ENCODE measurements around the gene PRKCI.
"Not testable (repeated sequence)": the region's sequence is repeated elsewhere in the genome, so short reads cannot be mapped to it uniquely, and the experiment has no call there.

The PRKCI gene

DNA sequence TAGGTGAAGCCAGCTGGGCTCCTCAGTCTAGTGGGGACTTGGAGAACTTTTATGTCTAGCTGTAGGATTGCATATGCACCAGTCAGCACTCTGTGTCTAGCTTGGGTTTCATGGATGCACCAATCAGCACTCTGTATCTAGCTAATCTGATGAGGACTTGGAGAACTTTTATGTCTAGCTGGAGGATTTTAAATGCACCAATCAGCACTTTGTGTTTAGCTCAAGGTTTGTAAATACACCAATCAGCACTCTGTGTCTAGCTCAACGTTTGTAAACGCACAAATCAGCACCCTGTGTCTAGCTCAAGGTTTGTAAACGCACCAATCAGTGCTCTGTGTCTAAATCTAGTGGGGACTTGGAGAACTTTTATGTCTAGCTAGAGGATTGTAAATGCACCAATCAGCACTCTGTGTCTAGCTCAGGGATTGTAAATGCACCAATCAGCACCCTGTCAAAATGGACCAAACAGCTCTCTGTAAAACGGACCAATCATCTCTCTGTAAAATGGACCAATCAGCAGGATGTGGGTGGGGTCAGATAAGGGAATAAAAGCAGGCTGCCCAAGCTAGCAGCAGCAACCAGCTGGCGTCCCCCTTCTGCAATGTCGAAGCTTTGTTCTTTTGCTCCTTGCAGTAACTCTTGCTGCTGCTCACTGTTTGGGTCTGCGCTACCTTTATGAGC lies 105.8 kb downstream of the PRKCI start:
- not testable (repeated sequence) for H3K9me3 ChIP-seq (replicated peaks; ENCODE audit: low read length); H3K9ac ChIP-seq (ENCODE audit: low read depth, low read length); H3K4me1 ChIP-seq (ENCODE audit: control insufficient read depth, insufficient read depth, low read length)

DNA sequence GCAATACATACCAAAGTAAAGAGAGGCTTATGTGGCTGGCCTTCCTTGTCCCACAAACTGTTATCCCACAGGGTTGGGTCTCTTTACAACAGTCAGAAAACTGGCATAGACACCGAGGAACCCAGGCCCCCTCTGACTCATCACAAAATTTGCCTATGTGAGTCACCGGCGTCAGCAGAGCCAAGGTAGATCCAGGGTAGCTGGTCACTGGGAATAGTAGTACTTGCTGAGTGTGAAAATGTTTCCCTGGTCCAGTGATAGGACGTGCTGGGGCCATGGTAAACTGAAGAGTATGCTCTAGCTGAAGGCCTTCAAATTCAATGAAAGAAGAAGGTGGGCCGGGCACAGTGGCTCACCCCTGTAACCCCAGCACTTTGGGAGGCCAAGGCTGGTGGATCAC lies 108.1 kb downstream of the PRKCI start:
- no peak overlapping the region for H3K4me3 ChIP-seq (ENCODE audit: low read length)
- no peaks in the 10 kb centered on the region for H3K9me3 ChIP-seq (replicated peaks; ENCODE audit: low read length)
- H3K4me2 ChIP-seq (ENCODE audit: low read length), result no peak overlapping the region
- no peak overlapping the region for H3K9ac ChIP-seq (ENCODE audit: low read depth, low read length)
- peaks cover 5% of the 10 kb centered on the region for H3K4me1 ChIP-seq (ENCODE audit: control insufficient read depth, insufficient read depth, low read length)
- H3K27me3 ChIP-seq (ENCODE audit: control insufficient read depth, insufficient read depth, low read length), result no peaks in the 10 kb centered on the region
- H3K36me3 ChIP-seq (ENCODE audit: insufficient read depth, low read length), result no peaks in the 10 kb centered on the region

More for the DNA sequence above, 105.8 kb downstream of the PRKCI start:
- H3K27me3 ChIP-seq (ENCODE audit: control insufficient read depth, insufficient read depth, low read length); H3K36me3 ChIP-seq (ENCODE audit: insufficient read depth, low read length); H3K4me2 ChIP-seq (ENCODE audit: low read length); H3K4me3 ChIP-seq (ENCODE audit: low read length): not testable (repeated sequence)

DNA sequence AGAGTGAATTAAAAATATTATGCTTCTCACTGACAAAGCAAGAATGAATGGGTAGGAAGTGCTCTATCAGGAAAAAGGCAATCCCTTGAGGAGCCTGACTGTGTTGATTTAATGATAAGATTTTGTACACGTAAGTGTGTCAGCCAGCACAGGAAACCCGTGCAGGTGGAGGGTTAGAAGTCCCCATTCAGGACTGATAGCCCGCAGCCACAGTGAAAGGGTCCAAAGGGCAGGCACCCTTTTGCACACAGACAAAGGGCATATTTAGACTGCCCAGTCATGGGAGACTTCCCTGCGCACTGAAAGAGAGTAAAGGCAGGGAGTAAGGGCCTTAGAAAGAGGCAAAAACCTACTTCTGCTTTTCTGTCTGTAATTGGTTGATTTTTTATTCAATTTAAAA lies 108.9 kb downstream of the PRKCI start:
- no peak overlapping the region for H3K4me3 ChIP-seq (ENCODE audit: low read length)
- H3K4me2 ChIP-seq (ENCODE audit: low read length), result no peak overlapping the region
- peaks cover 5% of the 10 kb centered on the region for H3K4me1 ChIP-seq (ENCODE audit: control insufficient read depth, insufficient read depth, low read length)
- no peaks in the 10 kb centered on the region for H3K27me3 ChIP-seq (ENCODE audit: control insufficient read depth, insufficient read depth, low read length)
- H3K9me3 ChIP-seq (replicated peaks; ENCODE audit: low read length), result no peaks in the 10 kb centered on the region
- no peaks in the 10 kb centered on the region for H3K36me3 ChIP-seq (ENCODE audit: insufficient read depth, low read length)
- no peak overlapping the region for H3K9ac ChIP-seq (ENCODE audit: low read depth, low read length)

DNA sequence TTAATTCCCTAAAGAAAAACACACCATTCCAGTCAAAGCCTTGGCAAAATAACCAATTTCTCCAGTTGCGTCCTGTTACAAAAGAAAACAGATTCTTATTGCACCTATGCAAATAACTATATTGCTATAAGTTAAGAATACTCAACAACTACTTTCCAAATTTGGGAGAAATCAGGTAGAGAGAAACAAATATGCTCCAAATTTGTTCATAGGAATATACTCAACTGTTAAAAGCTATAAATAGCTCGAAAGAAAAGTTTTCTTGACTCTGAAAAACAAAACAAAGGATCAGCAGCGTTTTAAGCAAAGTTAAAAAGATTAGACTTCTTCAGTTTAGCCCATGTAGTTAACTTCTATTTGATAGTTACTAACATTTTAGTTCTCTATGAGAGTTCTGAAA lies 115.2 kb downstream of the PRKCI start:
- Histone ChIP-seq H3K4me3 (ENCODE audit: low read length) (no peak overlapping the region), H3K4me1 (ENCODE audit: control insufficient read depth, insufficient read depth, low read length) (no peaks in the 10 kb centered on the region), H3K36me3 (ENCODE audit: insufficient read depth, low read length) (no peaks in the 10 kb centered on the region), H3K9ac (ENCODE audit: low read depth, low read length) (no peak overlapping the region), H3K4me2 (ENCODE audit: low read length) (no peak overlapping the region), H3K27me3 (ENCODE audit: control insufficient read depth, insufficient read depth, low read length) (no peaks in the 10 kb centered on the region), H3K9me3 (replicated peaks; ENCODE audit: low read length) (no peaks in the 10 kb centered on the region)

DNA sequence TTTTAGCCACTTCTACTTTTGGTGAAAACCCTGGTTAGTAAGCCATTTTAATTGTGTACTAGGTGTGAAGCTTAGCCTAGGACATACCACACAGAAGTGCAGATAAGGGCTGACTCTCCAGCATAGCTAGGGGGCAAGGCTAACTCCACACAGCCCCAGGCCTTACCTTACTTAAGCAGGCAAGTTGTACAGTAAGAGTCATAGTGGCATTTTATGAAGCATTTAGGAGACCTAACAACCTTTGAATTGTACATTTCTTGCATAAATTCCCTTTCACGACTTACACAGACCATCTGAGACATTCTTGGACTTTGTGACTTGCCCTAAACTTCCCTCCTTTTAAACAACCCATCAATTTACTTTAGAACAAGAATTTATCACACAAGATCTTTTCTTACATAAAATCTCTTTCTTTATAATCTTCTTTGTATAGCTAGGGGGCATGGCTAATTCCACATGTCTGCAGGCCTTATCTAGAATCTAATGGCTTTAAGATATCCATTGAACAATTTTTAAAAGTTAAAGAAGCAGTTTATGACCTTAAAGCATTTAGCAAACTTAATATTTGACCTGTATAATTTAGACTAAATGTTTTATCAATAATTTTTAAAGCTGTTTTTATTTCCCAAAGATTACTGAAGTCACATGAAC lies 116.6 kb downstream of the PRKCI start:
- H3K4me3 ChIP-seq (ENCODE audit: low read length), result no peak overlapping the region
- H3K27me3 ChIP-seq (ENCODE audit: control insufficient read depth, insufficient read depth, low read length), result no peaks in the 10 kb centered on the region
- H3K4me2 ChIP-seq (ENCODE audit: low read length), result no peak overlapping the region
- H3K36me3 ChIP-seq (ENCODE audit: insufficient read depth, low read length), result no peaks in the 10 kb centered on the region
- no peaks in the 10 kb centered on the region for H3K4me1 ChIP-seq (ENCODE audit: control insufficient read depth, insufficient read depth, low read length)
- no peaks in the 10 kb centered on the region for H3K9me3 ChIP-seq (replicated peaks; ENCODE audit: low read length)
- no peak overlapping the region for H3K9ac ChIP-seq (ENCODE audit: low read depth, low read length)

DNA sequence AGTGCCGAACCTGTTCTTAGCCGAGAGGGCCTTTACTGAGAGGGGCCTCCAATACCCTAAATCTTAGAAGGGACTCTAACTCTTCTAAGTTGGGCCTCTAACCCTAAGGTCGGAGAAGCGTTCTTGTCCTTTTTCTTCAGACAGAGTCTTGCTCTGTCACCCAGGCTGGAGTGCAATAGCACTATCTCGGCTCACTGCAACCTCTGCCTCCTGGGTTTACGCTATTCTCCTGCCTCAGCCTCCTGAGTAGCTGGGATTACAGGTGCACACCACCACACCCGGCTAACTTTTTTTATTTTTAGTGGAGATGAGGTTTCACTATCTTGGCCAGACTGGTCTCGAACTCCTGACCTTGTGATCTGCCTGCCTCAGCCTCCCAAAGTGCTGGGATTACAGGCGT lies 120.0 kb downstream of the PRKCI start:
- not testable (repeated sequence) for H3K4me2 ChIP-seq (ENCODE audit: low read length); H3K36me3 ChIP-seq (ENCODE audit: insufficient read depth, low read length); H3K4me1 ChIP-seq (ENCODE audit: control insufficient read depth, insufficient read depth, low read length); H3K27me3 ChIP-seq (ENCODE audit: control insufficient read depth, insufficient read depth, low read length); H3K9me3 ChIP-seq (replicated peaks; ENCODE audit: low read length); H3K9ac ChIP-seq (ENCODE audit: low read depth, low read length); H3K4me3 ChIP-seq (ENCODE audit: low read length)

DNA sequence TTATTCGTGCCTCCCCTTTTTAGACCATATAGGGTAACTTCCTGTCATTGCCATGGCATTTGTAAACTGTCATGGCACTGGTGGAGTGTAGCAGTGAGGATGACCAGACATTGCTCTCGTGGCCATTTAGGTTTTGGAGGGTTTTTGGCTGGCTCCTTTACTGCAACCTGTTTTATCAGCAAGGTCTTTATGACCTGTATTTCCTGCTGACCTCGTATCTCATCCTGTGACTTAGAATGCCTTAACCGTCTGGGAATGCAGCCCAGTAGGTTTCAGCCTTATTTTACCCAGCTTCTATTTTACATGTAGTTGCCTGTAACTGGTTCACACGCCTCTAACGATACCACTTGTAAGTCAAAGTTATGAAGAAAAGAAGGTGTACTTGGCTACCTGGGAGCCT lies 121.6 kb downstream of the PRKCI start:
- H3K4me1 ChIP-seq (ENCODE audit: control insufficient read depth, insufficient read depth, low read length); H3K9ac ChIP-seq (ENCODE audit: low read depth, low read length); H3K9me3 ChIP-seq (replicated peaks; ENCODE audit: low read length); H3K27me3 ChIP-seq (ENCODE audit: control insufficient read depth, insufficient read depth, low read length); H3K36me3 ChIP-seq (ENCODE audit: insufficient read depth, low read length); H3K4me2 ChIP-seq (ENCODE audit: low read length); H3K4me3 ChIP-seq (ENCODE audit: low read length): not testable (repeated sequence)

DNA sequence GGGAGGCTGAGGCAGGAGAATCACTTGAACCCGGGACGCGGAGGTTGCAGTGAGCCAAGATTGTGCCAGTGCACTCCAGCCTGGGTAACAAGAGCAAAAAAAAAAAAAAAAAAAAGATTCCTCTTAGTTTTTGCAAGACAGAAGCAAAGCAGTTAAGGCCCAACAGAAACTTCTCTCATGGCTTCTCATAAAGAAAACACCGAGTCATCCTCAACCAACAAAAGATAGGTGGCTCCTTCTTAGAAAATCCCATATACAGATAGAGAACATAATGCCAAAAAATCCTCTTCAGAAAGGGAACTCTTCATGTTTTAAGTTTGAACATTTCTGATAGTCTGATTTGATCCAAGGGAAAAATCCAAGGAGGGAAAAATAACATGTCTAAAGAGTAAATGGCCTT lies 122.7 kb downstream of the PRKCI start:
- Histone ChIP-seq H3K4me3 (ENCODE audit: low read length) (no peak overlapping the region), H3K9me3 (replicated peaks; ENCODE audit: low read length) (no peaks in the 10 kb centered on the region), H3K4me2 (ENCODE audit: low read length) (no peak overlapping the region), H3K4me1 (ENCODE audit: control insufficient read depth, insufficient read depth, low read length) (peaks cover 5% of the 10 kb centered on the region), H3K36me3 (ENCODE audit: insufficient read depth, low read length) (no peaks in the 10 kb centered on the region), H3K9ac (ENCODE audit: low read depth, low read length) (no peak overlapping the region), H3K27me3 (ENCODE audit: control insufficient read depth, insufficient read depth, low read length) (no peaks in the 10 kb centered on the region)

DNA sequence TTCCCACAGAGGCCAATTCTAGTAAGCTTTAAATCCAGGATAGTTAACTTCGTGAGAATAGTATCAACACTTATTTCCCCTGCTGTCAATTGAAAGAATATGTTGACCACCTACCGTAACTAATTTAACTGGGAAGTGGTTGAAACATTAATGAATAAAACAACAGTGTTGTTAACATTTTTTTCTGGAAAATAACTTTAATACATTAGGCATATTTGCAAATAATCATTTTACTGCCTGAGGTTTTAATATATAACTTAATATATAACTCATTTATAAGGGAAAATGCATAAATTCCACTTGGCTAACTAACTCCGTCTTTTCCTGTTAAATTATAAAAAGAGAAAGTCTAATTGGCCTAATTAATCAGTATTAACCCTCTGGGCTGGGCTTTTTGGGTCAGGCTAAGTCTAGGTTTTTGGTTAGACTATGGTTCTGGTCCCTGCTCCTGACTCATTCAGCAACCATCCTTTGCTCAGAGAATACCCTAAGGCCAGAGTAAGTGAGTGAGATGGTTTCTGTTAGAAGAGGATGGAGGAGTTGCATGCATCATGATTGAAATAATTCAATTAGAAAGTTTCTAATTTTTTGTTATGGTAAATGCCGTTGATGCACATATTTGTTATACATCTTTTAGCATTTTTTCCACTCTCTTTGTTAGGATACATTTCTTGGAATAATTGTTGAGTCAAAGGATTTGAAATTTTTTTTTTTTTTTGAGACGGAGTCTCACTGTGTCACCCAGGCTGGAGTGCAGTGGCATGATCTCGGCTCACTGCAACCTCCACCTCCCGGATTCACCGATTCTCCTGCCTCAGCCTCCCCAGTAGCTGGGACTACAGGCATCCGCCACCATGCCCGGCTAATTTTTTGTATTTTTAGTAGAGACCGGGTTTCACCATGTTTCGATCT lies 124.5 kb downstream of the PRKCI start:
- no peak overlapping the region for H3K4me3 ChIP-seq (ENCODE audit: low read length)
- no peaks in the 10 kb centered on the region for H3K9me3 ChIP-seq (replicated peaks; ENCODE audit: low read length)
- H3K9ac ChIP-seq (ENCODE audit: low read depth, low read length), result no peak overlapping the region
- no peak overlapping the region for H3K4me2 ChIP-seq (ENCODE audit: low read length)
- H3K4me1 ChIP-seq (ENCODE audit: control insufficient read depth, insufficient read depth, low read length), result peaks cover 5% of the 10 kb centered on the region
- no peaks in the 10 kb centered on the region for H3K36me3 ChIP-seq (ENCODE audit: insufficient read depth, low read length)
- H3K27me3 ChIP-seq (ENCODE audit: control insufficient read depth, insufficient read depth, low read length), result no peaks in the 10 kb centered on the region

DNA sequence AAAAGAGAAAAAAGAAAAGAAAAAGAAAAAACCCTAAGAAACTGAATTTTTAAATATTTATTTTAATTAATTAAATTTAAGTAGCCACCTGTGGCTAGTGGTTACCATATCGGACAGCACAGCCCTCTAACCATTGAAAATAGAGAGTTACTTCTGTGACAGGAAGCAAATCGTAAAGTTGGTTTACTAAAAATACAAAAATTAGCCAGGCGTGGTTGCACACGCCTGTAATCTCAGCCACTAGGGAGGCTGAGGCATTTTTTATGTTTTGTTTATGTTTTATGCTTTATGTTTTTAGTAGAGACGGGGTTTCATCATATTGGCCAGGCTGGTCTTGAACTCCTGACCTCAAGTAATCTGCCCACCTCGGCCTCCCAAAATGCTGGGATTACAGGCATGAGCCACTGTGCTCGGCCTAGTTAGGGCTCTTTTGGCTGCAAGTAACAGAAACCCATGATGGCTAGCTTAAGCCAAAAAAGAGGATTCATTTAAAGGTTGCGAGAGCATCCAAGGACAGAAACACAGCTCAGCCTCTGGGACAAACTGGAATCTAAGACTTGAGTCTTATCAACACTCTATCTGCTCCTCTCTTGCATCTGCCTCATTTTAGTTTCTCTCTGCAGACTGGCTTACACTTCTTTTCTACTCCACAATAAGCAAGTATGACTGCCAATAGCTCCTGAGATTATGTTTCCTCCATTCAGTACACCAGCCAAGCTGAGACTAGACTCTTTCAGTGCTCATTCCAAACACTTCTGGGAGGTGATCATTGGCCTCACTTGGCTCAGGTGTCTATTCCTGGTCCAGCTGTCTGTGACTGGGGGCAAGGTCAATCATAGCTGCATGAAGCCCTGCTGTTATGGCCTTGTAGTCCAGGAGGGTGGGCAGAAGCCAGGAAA lies 128.5 kb downstream of the PRKCI start:
- Histone ChIP-seq H3K27me3 (ENCODE audit: control insufficient read depth, insufficient read depth, low read length) (no peaks in the 10 kb centered on the region), H3K4me2 (ENCODE audit: low read length) (no peak overlapping the region), H3K9me3 (replicated peaks; ENCODE audit: low read length) (no peaks in the 10 kb centered on the region), H3K4me1 (ENCODE audit: control insufficient read depth, insufficient read depth, low read length) (peaks cover 7% of the 10 kb centered on the region), H3K4me3 (ENCODE audit: low read length) (no peak overlapping the region), H3K9ac (ENCODE audit: low read depth, low read length) (no peak overlapping the region), H3K36me3 (ENCODE audit: insufficient read depth, low read length) (no peaks in the 10 kb centered on the region)

DNA sequence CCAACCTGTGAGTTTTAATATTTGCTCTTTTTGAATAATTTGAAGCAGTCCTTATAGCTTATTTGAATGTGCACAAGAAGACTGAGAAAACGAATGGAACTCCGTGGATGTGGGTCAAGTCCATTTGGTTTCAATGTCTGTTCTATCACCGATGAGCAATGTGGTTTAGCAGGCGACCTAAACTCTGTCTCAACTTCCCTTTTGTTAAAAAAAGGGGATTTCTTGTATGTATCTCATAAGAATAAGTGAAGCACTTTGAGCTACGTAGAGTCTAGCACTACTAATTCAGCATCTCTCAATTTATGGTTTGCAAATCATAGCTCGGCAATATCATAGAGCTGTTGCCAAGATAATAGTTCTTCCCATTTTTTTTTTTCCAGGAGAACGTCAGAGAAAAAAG lies 130.7 kb downstream of the PRKCI start:
- Histone ChIP-seq H3K36me3 (ENCODE audit: insufficient read depth, low read length) (no peaks in the 10 kb centered on the region), H3K4me3 (ENCODE audit: low read length) (no peak overlapping the region), H3K9me3 (replicated peaks; ENCODE audit: low read length) (no peaks in the 10 kb centered on the region), H3K27me3 (ENCODE audit: control insufficient read depth, insufficient read depth, low read length) (no peaks in the 10 kb centered on the region), H3K4me2 (ENCODE audit: low read length) (no peak overlapping the region), H3K9ac (ENCODE audit: low read depth, low read length) (no peak overlapping the region), H3K4me1 (ENCODE audit: control insufficient read depth, insufficient read depth, low read length) (peaks cover 15% of the 10 kb centered on the region)
